ENCODE measurements around the gene SGCD.

The SGCD gene

DNA sequence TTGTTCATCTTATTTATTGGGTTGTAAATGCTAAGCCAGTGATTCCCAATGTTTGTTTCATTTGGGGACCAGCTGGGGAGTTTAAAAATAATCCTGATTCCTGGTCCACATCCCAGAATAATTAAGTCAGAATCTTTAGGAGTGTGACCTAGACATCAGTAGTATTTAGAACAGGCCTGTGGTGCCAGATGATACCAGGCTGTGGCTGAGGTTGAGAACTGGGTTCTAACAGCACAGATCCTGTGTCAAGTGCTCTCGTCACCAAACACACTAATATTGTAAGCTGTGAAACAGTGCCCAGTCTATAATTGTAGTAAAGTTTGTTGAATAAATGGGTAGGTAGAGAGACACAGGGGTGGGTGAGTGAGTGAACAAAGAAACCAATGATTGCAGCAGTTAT lies 351.0 kb downstream of the SGCD start:
- DNase-seq (ENCODE audit: low read depth): no peak
- H3K4me3 ChIP-seq (ENCODE audit: control insufficient read depth, low read depth, low read length): no peak overlapping the region
- TF ChIP-seq, protein P1, sequence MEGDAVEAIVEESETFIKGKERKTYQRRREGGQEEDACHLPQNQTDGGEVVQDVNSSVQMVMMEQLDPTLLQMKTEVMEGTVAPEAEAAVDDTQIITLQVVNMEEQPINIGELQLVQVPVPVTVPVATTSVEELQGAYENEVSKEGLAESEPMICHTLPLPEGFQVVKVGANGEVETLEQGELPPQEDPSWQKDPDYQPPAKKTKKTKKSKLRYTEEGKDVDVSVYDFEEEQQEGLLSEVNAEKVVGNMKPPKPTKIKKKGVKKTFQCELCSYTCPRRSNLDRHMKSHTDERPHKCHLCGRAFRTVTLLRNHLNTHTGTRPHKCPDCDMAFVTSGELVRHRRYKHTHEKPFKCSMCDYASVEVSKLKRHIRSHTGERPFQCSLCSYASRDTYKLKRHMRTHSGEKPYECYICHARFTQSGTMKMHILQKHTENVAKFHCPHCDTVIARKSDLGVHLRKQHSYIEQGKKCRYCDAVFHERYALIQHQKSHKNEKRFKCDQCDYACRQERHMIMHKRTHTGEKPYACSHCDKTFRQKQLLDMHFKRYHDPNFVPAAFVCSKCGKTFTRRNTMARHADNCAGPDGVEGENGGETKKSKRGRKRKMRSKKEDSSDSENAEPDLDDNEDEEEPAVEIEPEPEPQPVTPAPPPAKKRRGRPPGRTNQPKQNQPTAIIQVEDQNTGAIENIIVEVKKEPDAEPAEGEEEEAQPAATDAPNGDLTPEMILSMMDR (conservative IDR thresholded peaks at IDR 0.05; ENCODE audit: control insufficient read depth, insufficient read depth, low read depth, low read length): no peak

DNA sequence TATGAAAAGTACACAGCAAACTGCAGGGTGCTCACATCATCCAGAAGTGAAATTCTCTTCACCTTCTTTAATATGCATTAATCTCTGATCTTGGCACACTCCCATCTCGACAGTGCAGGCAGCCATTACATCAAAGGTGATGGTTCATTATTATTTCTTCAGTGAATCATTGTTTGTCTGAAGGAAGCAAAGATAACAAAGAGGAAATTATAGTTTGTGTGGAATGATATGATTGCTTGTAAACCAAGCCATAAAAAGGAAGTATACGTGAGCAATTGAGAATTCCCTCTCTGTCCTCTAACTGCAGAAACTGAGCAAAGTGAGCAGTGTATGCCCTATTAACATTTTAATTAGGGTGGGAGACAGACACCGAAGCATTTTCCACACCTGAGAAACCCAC lies 351.5 kb downstream of the SGCD start:
- TF ChIP-seq, protein P1 (conservative IDR thresholded peaks at IDR 0.05; ENCODE audit: control insufficient read depth, insufficient read depth, low read depth, low read length): no peak
- no peak overlapping the region for H3K4me3 ChIP-seq (ENCODE audit: control insufficient read depth, low read depth, low read length)
- no peak for DNase-seq (ENCODE audit: low read depth)

DNA sequence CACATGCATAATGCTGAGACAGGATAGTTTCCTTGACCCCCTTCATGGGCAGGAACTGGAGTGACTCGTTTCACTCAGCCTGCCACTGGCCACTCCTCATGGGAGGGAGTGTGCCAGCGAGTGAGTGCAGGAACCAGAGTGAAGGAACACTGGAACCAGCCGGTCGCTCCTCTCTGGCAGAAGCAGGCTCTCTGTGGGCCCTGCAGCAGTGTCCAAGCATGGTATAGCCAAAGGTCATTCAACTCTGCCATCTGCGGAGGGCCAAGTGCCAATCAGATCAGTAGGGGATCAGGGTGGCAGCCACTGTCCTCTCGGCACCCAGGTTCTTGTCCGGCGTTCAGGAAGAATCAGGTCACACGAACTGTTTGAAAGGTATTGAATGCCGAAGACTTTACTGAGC lies 353.9 kb downstream of the SGCD start:
- TF ChIP-seq, protein P1 (conservative IDR thresholded peaks at IDR 0.05; ENCODE audit: control insufficient read depth, insufficient read depth, low read depth, low read length): no peak
- no peak overlapping the region for H3K4me3 ChIP-seq (ENCODE audit: control insufficient read depth, low read depth, low read length)
- no peak for DNase-seq (ENCODE audit: low read depth)

DNA sequence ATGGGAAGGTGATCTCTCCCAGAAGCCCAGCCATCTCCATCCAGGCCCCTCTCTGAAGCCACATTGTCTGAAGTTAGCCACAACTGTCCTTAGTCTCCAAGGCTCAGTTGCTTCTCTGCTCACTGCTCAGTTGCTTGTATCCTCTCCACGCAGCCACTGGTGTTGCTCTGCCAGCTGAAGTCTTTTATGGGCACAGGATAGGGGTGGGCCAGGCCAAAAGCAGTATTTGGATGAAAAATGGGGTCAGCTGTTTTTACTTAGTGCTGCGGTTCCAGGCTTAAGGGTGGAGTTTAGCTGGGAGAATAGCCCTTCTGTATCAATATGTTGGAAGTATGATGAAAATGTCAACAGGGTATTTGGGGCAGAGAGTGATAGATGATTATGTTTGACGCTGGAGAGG lies 354.3 kb downstream of the SGCD start:
- TF ChIP-seq, protein P1 (conservative IDR thresholded peaks at IDR 0.05; ENCODE audit: control insufficient read depth, insufficient read depth, low read depth, low read length): no peak
- DNase-seq (ENCODE audit: low read depth): no peak
- H3K4me3 ChIP-seq (ENCODE audit: control insufficient read depth, low read depth, low read length): no peak overlapping the region

DNA sequence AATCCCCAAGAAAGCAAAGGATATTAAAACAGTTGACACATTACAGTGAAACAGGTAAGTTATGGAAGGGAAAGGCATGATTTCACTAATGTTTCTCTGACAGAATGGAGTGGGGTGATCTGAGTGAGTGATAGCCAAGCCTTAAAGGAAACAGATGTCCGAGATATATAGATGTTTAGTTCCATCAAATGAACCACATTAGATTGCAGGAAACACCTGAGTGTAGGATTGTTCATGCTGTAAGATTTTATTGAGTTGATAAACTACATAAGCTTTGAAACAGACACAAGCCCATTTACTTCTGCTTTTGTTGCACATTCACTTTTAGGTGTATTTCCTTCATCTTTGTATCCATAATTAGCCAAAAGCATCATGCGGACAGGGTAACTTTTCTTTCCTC lies 356.0 kb downstream of the SGCD start:
- no peak for DNase-seq (ENCODE audit: low read depth)
- no peak overlapping the region for H3K4me3 ChIP-seq (ENCODE audit: control insufficient read depth, low read depth, low read length)
- TF ChIP-seq, protein P1 (conservative IDR thresholded peaks at IDR 0.05; ENCODE audit: control insufficient read depth, insufficient read depth, low read depth, low read length): no peak

DNA sequence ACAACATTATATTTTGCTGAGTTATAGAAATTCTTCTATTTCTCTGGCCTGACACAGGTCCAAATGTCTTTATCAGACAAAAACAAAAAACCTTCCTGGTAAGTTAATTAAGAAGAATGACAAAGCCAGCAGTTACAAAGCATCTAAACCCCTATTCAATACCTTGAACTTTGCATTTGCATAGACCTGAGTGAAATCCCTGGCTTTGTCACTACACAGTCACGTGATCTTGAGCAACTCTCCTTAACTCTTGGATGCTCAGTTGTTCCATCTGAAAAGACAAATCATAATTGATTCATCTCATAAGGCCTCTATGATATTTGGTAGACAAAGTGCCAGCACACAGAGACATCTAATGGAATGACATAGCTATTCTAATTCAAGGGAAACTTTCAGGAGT lies 356.5 kb downstream of the SGCD start:
- no peak overlapping the region for H3K4me3 ChIP-seq (ENCODE audit: control insufficient read depth, low read depth, low read length)
- no peak for DNase-seq (ENCODE audit: low read depth)
- TF ChIP-seq, protein P1 (conservative IDR thresholded peaks at IDR 0.05; ENCODE audit: control insufficient read depth, insufficient read depth, low read depth, low read length): no peak

DNA sequence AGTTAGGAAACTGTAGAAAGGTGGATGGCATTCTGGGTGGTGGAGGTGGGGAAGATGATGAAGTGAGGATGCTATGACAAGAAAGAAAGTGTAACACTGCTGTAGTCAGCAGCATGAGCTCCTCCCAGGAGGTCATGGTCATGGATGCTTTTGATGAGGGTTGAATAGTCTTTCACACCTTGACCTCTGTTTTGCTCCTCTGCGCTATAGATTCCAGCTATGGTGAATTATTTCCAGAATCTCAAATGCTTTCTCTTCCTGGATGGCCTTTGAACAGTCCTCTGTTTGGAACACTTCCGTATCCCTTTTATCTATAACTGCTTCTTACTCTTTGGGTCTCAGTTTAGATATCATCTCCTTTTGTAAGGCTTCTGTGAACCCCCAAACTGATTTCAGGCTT lies 357.3 kb downstream of the SGCD start:
- no peak for DNase-seq (ENCODE audit: low read depth)
- no peak overlapping the region for H3K4me3 ChIP-seq (ENCODE audit: control insufficient read depth, low read depth, low read length)
- TF ChIP-seq, protein P1 (conservative IDR thresholded peaks at IDR 0.05; ENCODE audit: control insufficient read depth, insufficient read depth, low read depth, low read length): no peak

Data from fibroblast of mammary gland (primary cell).